ENCODE results near the gene TIFAB.

GRCh38 chr5:135445306-135445985, 6.7 kb downstream of the TIFAB start:
- TF ChIP-seq REST (IDR thresholded peaks at IDR 0.05; ENCODE audit: low read depth), result no peak
- TF ChIP-seq, protein P1, sequence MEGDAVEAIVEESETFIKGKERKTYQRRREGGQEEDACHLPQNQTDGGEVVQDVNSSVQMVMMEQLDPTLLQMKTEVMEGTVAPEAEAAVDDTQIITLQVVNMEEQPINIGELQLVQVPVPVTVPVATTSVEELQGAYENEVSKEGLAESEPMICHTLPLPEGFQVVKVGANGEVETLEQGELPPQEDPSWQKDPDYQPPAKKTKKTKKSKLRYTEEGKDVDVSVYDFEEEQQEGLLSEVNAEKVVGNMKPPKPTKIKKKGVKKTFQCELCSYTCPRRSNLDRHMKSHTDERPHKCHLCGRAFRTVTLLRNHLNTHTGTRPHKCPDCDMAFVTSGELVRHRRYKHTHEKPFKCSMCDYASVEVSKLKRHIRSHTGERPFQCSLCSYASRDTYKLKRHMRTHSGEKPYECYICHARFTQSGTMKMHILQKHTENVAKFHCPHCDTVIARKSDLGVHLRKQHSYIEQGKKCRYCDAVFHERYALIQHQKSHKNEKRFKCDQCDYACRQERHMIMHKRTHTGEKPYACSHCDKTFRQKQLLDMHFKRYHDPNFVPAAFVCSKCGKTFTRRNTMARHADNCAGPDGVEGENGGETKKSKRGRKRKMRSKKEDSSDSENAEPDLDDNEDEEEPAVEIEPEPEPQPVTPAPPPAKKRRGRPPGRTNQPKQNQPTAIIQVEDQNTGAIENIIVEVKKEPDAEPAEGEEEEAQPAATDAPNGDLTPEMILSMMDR (IDR thresholded peaks at IDR 0.05 in 2 of 3, conservative IDR thresholded peaks at IDR 0.05 in 1 of 3; ENCODE audit: borderline replicate concordance in 1 of 3, insufficient read depth in 1 of 3, low read depth in 2 of 3, low read length in 2 of 3), result no peak
- TF ChIP-seq CBX3 (IDR thresholded peaks at IDR 0.05; ENCODE audit: low read depth), result no peak
- no peak for TF ChIP-seq MAX (IDR thresholded peaks at IDR 0.05)
- TF ChIP-seq EGR1 (IDR thresholded peaks at IDR 0.05; ENCODE audit: low read depth), result no peak
- no peak for TF ChIP-seq RAD21 (IDR thresholded peaks at IDR 0.05; ENCODE audit: low read depth)
- TF ChIP-seq POLR2A (IDR thresholded peaks at IDR 0.05; ENCODE audit: borderline replicate concordance, extremely low read depth, insufficient read depth, insufficient read length), result no peak
- TF ChIP-seq, protein P2, sequence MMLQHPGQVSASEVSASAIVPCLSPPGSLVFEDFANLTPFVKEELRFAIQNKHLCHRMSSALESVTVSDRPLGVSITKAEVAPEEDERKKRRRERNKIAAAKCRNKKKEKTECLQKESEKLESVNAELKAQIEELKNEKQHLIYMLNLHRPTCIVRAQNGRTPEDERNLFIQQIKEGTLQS (IDR thresholded peaks at IDR 0.05), result no peak
- TF ChIP-seq EZH2 (IDR thresholded peaks at IDR 0.05), result no peak
- TF ChIP-seq POLR2AphosphoS5 (IDR thresholded peaks at IDR 0.05; ENCODE audit: low read depth, low read length), result no peak
- no peak for TF ChIP-seq ELF1 (IDR thresholded peaks at IDR 0.05; ENCODE audit: borderline replicate concordance, low read depth)
- no peak for TF ChIP-seq SP1 (IDR thresholded peaks at IDR 0.05; ENCODE audit: low read depth)
- no peak for TF ChIP-seq FOSL1 (IDR thresholded peaks at IDR 0.05; ENCODE audit: low read depth)
- TF ChIP-seq SIN3A (IDR thresholded peaks at IDR 0.05; ENCODE audit: low read depth), result no peak

All from HCT116 (cell line).